Activated B cell treated with CpG ODN at 0.5 μM for 24 hours (primary cell): ENCODE data around the gene RFT1. TPM values are rescaled to one million over a fixed set of nuclear protein-coding genes. Genes with fewer than 3 reads are reported as not detected.

ENCODE experiments used
- ATAC-seq: fragments of 200-7000 bp; cut with Tn5 transposase; one replicate; pipeline ENCODE4 v1.10.0; 2021; ENCODE audit warnings: low read depth, mild to moderate bottlenecking, moderate library complexity
- CTCF ChIA-PET: fragments of 350-600 bp; sonication (Branson Sonifier 250); formaldehyde crosslinking; loops from one replicate; lab custom pipeline; 2021; ENCODE audit warnings: antibody characterized with exemption; lab: Charles Lee
- POLR2A ChIA-PET: fragments of 350-600 bp; sonication (Branson Sonifier 250); formaldehyde crosslinking; loops from one replicate; lab custom pipeline; 2021; ENCODE audit warnings: antibody characterized with exemption; lab: Charles Lee
- DNase-seq: peaks from one replicate; pipeline ENCODE4 v3.0.0; 2022
- H3K27ac Mint-ChIP-seq: one replicate; pipeline ENCODE4 v1.8.0; 2020; ENCODE audit warnings: mixed read lengths
- H3K27me3 Mint-ChIP-seq: one replicate; pipeline ENCODE4 v1.8.0; 2021; ENCODE audit warnings: mixed read lengths
- H3K36me3 Mint-ChIP-seq: one replicate; pipeline ENCODE4 v1.8.0; 2021; ENCODE audit warnings: low read depth, mixed read lengths
- H3K4me1 Mint-ChIP-seq: one replicate; pipeline ENCODE4 v1.8.0; 2021; ENCODE audit warnings: mixed read lengths
- H3K4me3 Mint-ChIP-seq: one replicate; pipeline ENCODE4 v1.8.0; 2020; ENCODE audit warnings: mild to moderate bottlenecking, mixed read lengths
- H3K9me3 Mint-ChIP-seq: one replicate; pipeline ENCODE4 v1.8.0; 2020; ENCODE audit warnings: mixed read lengths
- intact Hi-C: fragments of 100-400 bp; cut with micrococcal nuclease; formaldehyde crosslinking; loops from one replicate; pipeline ENCODE4 v1.15.1; 2024
- total RNA-seq: library from RNA; stranded (reverse); gene quantifications from 2 replicates; pipeline ENCODE4 v1.2.3, GENCODE V29; 2022
- TF ChIP-seq, protein P1 (sequence below): fragments of 200-600 bp; IDR thresholded peaks from one replicate; pipeline ENCODE4 v1.8.0; 2022; ENCODE audit warnings: antibody characterized with exemption, mild to moderate bottlenecking

The RFT1 gene
- total RNA-seq, 1 donor from 2014 or later: 23.6 TPM

DNA sequence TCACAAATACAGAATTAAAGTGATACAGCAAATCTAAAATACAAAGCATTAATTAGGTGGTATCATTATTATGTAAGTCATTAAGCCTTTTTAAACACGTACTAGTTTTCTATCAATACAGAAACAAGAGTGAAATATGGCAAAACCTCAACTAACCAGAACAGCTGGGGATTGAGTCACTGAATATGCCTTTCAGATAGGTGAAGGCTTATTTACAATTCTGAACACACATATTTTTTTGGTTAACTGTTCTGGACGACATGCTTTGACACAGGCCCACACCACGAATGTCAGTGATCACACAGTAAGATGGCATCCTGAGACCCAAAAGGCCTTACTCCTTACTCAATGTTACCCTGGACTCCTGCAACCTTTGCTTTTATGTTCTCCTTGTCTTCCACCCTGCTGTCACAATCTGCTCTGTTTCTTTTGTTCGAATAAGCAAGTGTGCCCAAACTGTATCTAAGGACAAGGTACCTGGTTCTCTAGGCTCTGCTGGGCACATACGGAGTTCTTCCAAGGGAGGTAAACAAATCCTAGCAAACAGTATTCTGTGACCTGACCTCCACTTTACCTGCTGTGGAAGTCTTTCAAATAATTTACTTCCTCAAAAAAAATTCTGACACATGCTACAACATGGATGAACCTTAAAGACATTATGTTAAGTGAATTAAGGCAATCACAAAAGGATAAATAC is 91.4 kb downstream of the RFT1 start:
- CTCF ChIA-PET: no interaction called here
- Mint-ChIP-seq H3K27me3 (no peaks in the 10 kb centered on the region), H3K4me3 (no peak overlapping the region), H3K36me3 (no peaks in the 10 kb centered on the region), H3K27ac (no peak overlapping the region), H3K4me1 (peaks cover 37% of the 10 kb centered on the region), H3K9me3 (no peaks in the 10 kb centered on the region)
- POLR2A ChIA-PET: no interaction called here
- no peak for DNase-seq
- intact Hi-C loops: no loop called here
- no peak for ATAC-seq
- TF ChIP-seq, protein P1, sequence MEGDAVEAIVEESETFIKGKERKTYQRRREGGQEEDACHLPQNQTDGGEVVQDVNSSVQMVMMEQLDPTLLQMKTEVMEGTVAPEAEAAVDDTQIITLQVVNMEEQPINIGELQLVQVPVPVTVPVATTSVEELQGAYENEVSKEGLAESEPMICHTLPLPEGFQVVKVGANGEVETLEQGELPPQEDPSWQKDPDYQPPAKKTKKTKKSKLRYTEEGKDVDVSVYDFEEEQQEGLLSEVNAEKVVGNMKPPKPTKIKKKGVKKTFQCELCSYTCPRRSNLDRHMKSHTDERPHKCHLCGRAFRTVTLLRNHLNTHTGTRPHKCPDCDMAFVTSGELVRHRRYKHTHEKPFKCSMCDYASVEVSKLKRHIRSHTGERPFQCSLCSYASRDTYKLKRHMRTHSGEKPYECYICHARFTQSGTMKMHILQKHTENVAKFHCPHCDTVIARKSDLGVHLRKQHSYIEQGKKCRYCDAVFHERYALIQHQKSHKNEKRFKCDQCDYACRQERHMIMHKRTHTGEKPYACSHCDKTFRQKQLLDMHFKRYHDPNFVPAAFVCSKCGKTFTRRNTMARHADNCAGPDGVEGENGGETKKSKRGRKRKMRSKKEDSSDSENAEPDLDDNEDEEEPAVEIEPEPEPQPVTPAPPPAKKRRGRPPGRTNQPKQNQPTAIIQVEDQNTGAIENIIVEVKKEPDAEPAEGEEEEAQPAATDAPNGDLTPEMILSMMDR: no peak

Other genes with a start within 250 kb of the RFT1 start
- gene STIMATE, start 232.9 kb downstream of the RFT1 start, total RNA-seq: 20.8 and 25.8 TPM in 2 replicates
- 24.6 and 31.6 TPM in 2 replicates for gene SFMBT1, start 84.4 kb downstream of the RFT1 start, total RNA-seq
- gene PRKCD, start 30.8 kb upstream of the RFT1 start, total RNA-seq: 60.4 and 63.9 TPM in 2 replicates
- 154 TPM in 2 replicates for gene TKT, start 125.6 kb upstream of the RFT1 start, total RNA-seq
- 35.1 and 39.3 TPM in 2 replicates for gene DCP1A, start 217.1 kb upstream of the RFT1 start, total RNA-seq